HepG2 (cell line): ENCODE data around the gene ZNF221. TPM values are rescaled to one million over a fixed set of nuclear protein-coding genes. Genes with fewer than 3 reads are reported as not detected.

ENCODE experiments used
- CHCHD3 ChIP-seq: sonication (generic); formaldehyde crosslinking; IDR thresholded peaks from 2 replicates; pipeline ENCODE4 v1.8.0; 2022; ENCODE audit warnings: mild to moderate bottlenecking, missing genetic modification reagents, moderate library complexity
- FOSL1 ChIP-seq: sonication (generic); formaldehyde crosslinking; IDR thresholded peaks from 2 replicates; pipeline ENCODE4 v1.9.0; 2021; ENCODE audit warnings: missing genetic modification reagents, borderline replicate concordance
- GABPA ChIP-seq, 2 experiments: IDR thresholded peaks; 2 replicates each; pipeline ENCODE4 v1.6.1; 2011 to 2016; ENCODE audit warnings: low read depth in 2 of 2, low read length in 1 of 2, missing biosample characterization in 1 of 2, missing genetic modification characterization in 1 of 2
- HDAC1 ChIP-seq: sonication (generic); formaldehyde crosslinking; IDR thresholded peaks from 2 replicates; pipeline ENCODE4 v1.5.1; 2020; ENCODE audit warnings: mild to moderate bottlenecking, missing genetic modification reagents
- HNRNPK ChIP-seq: fragments of 200-400 bp; formaldehyde crosslinking; IDR thresholded peaks from 2 replicates; pipeline ENCODE4 v1.6.1; 2018; ENCODE audit warnings: low read length, low read depth, moderate library complexity, mild to moderate bottlenecking; ENCODE audit not compliant: poor library complexity, severe bottlenecking
- HOXA7 ChIP-seq: sonication (generic); formaldehyde crosslinking; IDR thresholded peaks from 2 replicates; pipeline ENCODE4 v1.8.1; 2022; ENCODE audit warnings: mild to moderate bottlenecking, missing genetic modification reagents, moderate library complexity
- KMT2A ChIP-seq: sonication (generic); formaldehyde crosslinking; IDR thresholded peaks from 2 replicates; pipeline ENCODE4 v1.4.0; 2020; ENCODE audit warnings: missing genetic modification reagents
- MAFG ChIP-seq: sonication (generic); formaldehyde crosslinking; IDR thresholded peaks from 2 replicates; pipeline ENCODE4 v1.5.1; 2020; ENCODE audit warnings: mild to moderate bottlenecking, missing genetic modification reagents
- NR3C1 ChIP-seq: sonication (generic); formaldehyde crosslinking; IDR thresholded peaks from 2 replicates; pipeline ENCODE4 v1.4.0; 2020; ENCODE audit warnings: missing genetic modification reagents
- ZBTB3 ChIP-seq: sonication (generic); formaldehyde crosslinking; IDR thresholded peaks from 2 replicates; pipeline ENCODE4 v1.4.0; 2020; ENCODE audit warnings: low read depth, mild to moderate bottlenecking, moderate library complexity, missing genetic modification reagents, borderline replicate concordance
- ZFP36L2 ChIP-seq: sonication (generic); formaldehyde crosslinking; IDR thresholded peaks from 2 replicates; pipeline ENCODE4 v1.4.0; 2020; ENCODE audit warnings: missing genetic modification reagents
- ZKSCAN1 ChIP-seq: fragments of 150-350 bp; IDR thresholded peaks from 2 replicates; pipeline ENCODE4 v1.6.1; 2014; ENCODE audit warnings: low read length
- ZMYM2 ChIP-seq: sonication (generic); formaldehyde crosslinking; IDR thresholded peaks from 2 replicates; pipeline ENCODE4 v1.8.0; 2022; ENCODE audit warnings: mild to moderate bottlenecking, missing genetic modification reagents
- ZMYM3 ChIP-seq: sonication (generic); formaldehyde crosslinking; IDR thresholded peaks from 2 replicates; pipeline ENCODE4 v1.5.1; 2020; ENCODE audit warnings: mild to moderate bottlenecking, missing genetic modification reagents
- ZNF138 ChIP-seq: sonication (generic); formaldehyde crosslinking; IDR thresholded peaks from 2 replicates; pipeline ENCODE4 v1.5.0; 2020; ENCODE audit warnings: mild to moderate bottlenecking, low read depth, missing genetic modification reagents
- ZNF329 ChIP-seq: sonication (generic); formaldehyde crosslinking; IDR thresholded peaks from 2 replicates; pipeline ENCODE4 v1.9.0; 2021; ENCODE audit warnings: low read depth, mild to moderate bottlenecking, missing genetic modification reagents
- ZNF34 ChIP-seq: sonication (generic); formaldehyde crosslinking; IDR thresholded peaks from 2 replicates; pipeline ENCODE4 v1.4.0; 2020; ENCODE audit warnings: mild to moderate bottlenecking, missing genetic modification reagents, borderline replicate concordance
- ZSCAN12 ChIP-seq: sonication (generic); formaldehyde crosslinking; IDR thresholded peaks from 2 replicates; pipeline ENCODE4 v1.9.0; 2021; ENCODE audit warnings: mild to moderate bottlenecking, missing genetic modification reagents
- polyA plus RNA-seq, 8 experiments: library from polyadenylated mRNA; depleted of rRNA in 3 of 8; stranded (reverse) in 7 of 8; unstranded in 1 of 8; fragments of >200 nt; fragmentation: Illumina TruSeq in 4 of 8; extraction: Trizol in 4 of 8; gene quantifications; 2 replicates each; pipeline versions ENCODE4 v1.2.1 to v1.2.3, GENCODE V29; 2011 to 2016; ENCODE audit warnings: low read depth in 4 of 8, missing spikeins in 1 of 8, mixed read lengths in 1 of 8; ENCODE audit not compliant: insufficient read depth in 1 of 8
- total RNA-seq, 5 experiments: library from RNA; depleted of rRNA; stranded (reverse); fragments of >200 nt; fragmentation: Illumina TruSeq; extraction: Trizol; gene quantifications; 2 replicates each; pipeline ENCODE4 v1.2.3, GENCODE V29; 2016; ENCODE audit warnings: low read depth in 1 of 5
- TF ChIP-seq, protein P1 (sequence below): sonication (generic); formaldehyde crosslinking; conservative IDR thresholded peaks from 2 replicates; pipeline ENCODE4 v1.4.0; 2020; ENCODE audit warnings: missing genetic modification reagents
- TF ChIP-seq, protein P2 (sequence below): sonication (generic); formaldehyde crosslinking; conservative IDR thresholded peaks from 2 replicates; pipeline ENCODE4 v1.8.0; 2022; ENCODE audit warnings: missing genetic modification reagents
- TF ChIP-seq, protein P3 (sequence below): IDR thresholded peaks from 2 replicates; pipeline ENCODE4 v1.6.1; 2016; ENCODE audit warnings: missing compliant biosample characterization, missing genetic modification reagents, borderline replicate concordance
- TF ChIP-seq, protein P4 (sequence below): sonication (generic); formaldehyde crosslinking; conservative IDR thresholded peaks from 2 replicates; pipeline ENCODE4 v1.4.0; 2020; ENCODE audit warnings: mild to moderate bottlenecking, missing genetic modification reagents, moderate library complexity

ZNF221 gene
- total and polyA plus RNA-seq, 2 of the 13 experiments (the other 11 are each of a cell fraction or from before 2014, with no cell fraction given) = 0.48 to 3.4 TPM

DNA sequence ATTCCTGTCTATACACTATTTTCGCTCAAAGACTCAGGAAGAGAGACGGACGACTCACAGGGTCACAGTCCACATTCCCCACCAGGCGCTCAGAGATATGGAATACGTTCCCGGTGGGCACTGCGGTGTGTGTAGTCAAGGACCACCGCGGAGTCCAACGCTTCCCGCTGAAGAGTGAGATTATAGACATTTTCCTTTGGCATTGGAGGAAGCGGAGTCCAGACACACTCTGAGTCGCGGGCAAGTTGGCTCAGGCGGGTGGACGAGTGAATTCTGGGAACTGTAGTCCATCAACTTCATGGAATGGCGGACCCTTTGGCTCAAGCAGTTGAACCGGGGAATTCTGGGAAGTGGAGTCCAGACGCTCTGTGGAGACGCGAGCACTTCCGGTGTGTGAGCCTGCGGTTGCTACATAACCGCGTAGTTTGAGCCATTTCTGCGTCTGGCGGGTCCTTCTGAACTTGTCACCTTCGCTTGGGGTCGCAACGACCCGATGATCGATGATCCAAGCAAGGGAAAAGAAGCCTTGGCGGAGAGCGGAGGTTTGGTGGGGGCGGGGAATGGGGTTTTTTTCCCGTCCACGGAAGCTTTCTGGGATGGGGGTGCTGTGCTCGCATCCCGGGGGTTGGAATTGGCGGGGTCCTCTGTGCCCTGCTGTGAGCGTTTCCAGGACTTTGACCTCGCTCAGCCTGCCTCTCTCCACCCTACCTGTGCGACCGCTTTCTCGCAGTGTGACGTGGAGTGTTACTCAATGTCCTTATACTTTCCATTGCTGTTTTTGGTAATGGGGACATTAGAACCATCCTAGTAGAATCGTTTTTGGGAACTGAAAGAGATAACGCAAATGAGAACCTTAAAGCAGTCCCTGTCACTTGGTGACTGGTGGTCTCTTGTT is 51.8 kb downstream of the ZNF221 start, which contains the start of gene ZNF230 (continued):
- TF ChIP-seq, protein P1, sequence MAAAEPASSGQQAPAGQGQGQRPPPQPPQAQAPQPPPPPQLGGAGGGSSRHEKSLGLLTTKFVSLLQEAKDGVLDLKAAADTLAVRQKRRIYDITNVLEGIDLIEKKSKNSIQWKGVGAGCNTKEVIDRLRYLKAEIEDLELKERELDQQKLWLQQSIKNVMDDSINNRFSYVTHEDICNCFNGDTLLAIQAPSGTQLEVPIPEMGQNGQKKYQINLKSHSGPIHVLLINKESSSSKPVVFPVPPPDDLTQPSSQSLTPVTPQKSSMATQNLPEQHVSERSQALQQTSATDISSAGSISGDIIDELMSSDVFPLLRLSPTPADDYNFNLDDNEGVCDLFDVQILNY (CRISPR knock-in tag) = no peak
- TF ChIP-seq FOSL1 (CRISPR knock-in tag) = no peak
- no peak for TF ChIP-seq ZMYM2 (CRISPR knock-in tag)
- TF ChIP-seq HDAC1 (CRISPR knock-in tag) = peak; percentile 22; the same call in 1 of the 2 replicates
- TF ChIP-seq ZNF329 (CRISPR knock-in tag) = no peak
- TF ChIP-seq ZNF138 = no peak
- TF ChIP-seq MAFG (CRISPR knock-in tag) = no peak
- no peak for TF ChIP-seq ZSCAN12 (CRISPR knock-in tag)
- no peak for TF ChIP-seq NR3C1 (CRISPR knock-in tag)
- TF ChIP-seq ZNF34 = no peak
- no peak for TF ChIP-seq ZBTB3
- TF ChIP-seq, protein P2, sequence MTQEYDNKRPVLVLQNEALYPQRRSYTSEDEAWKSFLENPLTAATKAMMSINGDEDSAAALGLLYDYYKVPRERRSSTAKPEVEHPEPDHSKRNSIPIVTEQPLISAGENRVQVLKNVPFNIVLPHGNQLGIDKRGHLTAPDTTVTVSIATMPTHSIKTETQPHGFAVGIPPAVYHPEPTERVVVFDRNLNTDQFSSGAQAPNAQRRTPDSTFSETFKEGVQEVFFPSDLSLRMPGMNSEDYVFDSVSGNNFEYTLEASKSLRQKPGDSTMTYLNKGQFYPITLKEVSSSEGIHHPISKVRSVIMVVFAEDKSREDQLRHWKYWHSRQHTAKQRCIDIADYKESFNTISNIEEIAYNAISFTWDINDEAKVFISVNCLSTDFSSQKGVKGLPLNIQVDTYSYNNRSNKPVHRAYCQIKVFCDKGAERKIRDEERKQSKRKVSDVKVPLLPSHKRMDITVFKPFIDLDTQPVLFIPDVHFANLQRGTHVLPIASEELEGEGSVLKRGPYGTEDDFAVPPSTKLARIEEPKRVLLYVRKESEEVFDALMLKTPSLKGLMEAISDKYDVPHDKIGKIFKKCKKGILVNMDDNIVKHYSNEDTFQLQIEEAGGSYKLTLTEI (CRISPR knock-in tag) = no peak
- no peak for TF ChIP-seq ZFP36L2
- no peak for TF ChIP-seq HOXA7 (CRISPR knock-in tag)
- TF ChIP-seq, protein P3, sequence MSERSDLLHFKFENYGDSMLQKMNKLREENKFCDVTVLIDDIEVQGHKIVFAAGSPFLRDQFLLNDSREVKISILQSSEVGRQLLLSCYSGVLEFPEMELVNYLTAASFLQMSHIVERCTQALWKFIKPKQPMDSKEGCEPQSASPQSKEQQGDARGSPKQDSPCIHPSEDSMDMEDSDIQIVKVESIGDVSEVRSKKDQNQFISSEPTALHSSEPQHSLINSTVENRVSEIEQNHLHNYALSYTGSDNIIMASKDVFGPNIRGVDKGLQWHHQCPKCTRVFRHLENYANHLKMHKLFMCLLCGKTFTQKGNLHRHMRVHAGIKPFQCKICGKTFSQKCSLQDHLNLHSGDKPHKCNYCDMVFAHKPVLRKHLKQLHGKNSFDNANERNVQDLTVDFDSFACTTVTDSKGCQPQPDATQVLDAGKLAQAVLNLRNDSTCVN (CRISPR knock-in tag) = no peak
- TF ChIP-seq ZMYM3 = no peak
- no peak for TF ChIP-seq HNRNPK
- no peak for TF ChIP-seq ZKSCAN1
- TF ChIP-seq, protein P4, sequence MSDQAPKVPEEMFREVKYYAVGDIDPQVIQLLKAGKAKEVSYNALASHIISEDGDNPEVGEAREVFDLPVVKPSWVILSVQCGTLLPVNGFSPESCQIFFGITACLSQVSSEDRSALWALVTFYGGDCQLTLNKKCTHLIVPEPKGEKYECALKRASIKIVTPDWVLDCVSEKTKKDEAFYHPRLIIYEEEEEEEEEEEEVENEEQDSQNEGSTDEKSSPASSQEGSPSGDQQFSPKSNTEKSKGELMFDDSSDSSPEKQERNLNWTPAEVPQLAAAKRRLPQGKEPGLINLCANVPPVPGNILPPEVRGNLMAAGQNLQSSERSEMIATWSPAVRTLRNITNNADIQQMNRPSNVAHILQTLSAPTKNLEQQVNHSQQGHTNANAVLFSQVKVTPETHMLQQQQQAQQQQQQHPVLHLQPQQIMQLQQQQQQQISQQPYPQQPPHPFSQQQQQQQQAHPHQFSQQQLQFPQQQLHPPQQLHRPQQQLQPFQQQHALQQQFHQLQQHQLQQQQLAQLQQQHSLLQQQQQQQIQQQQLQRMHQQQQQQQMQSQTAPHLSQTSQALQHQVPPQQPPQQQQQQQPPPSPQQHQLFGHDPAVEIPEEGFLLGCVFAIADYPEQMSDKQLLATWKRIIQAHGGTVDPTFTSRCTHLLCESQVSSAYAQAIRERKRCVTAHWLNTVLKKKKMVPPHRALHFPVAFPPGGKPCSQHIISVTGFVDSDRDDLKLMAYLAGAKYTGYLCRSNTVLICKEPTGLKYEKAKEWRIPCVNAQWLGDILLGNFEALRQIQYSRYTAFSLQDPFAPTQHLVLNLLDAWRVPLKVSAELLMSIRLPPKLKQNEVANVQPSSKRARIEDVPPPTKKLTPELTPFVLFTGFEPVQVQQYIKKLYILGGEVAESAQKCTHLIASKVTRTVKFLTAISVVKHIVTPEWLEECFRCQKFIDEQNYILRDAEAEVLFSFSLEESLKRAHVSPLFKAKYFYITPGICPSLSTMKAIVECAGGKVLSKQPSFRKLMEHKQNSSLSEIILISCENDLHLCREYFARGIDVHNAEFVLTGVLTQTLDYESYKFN = 0 out of 2 replicates have a peak, but pooled peaks have one; percentile 23
- no peak for TF ChIP-seq CHCHD3
- peak; percentile 81 for TF ChIP-seq GABPA (IDR thresholded peaks at IDR 0.05; ENCODE audit: low read depth, low read length)
- peak; percentile 97 for TF ChIP-seq GABPA (CRISPR knock-in tag; IDR thresholded peaks at IDR 0.05; ENCODE audit: low read depth)
- TF ChIP-seq KMT2A (CRISPR knock-in tag) = no peak
